HG03342 (cell line): ENCODE data around the gene ZFP69B.

ENCODE experiments used
- ATAC-seq: cut with Tn5 transposase; IDR thresholded peaks from one replicate; pipeline ENCODE4 v1.9.1; 2021; ENCODE audit warnings: mild to moderate bottlenecking, moderate library complexity; ENCODE audit not compliant: unreplicated experiment

ZFP69B gene

GRCh38 chr1:40449684-40450494 lies at the start of gene ZFP69B:
Gene ZFP69B (plus strand): TSS chr1:40450476. CDS start chr1:40450962, 486 bp downstream.
- peak; percentile 82 for ATAC-seq

- no peak for ATAC-seq
Observed at GRCh38 chr1:40401473-40402201, 48.6 kb upstream of the ZFP69B start.

- no peak for ATAC-seq
Observed at GRCh38 chr1:40404670-40405462, 45.4 kb upstream of the ZFP69B start.

- ATAC-seq, result no peak
Observed at GRCh38 chr1:40405812-40406211, 44.5 kb upstream of the ZFP69B start.

GRCh38 chr1:40407453-40407852 lies 42.8 kb upstream of the ZFP69B start:
- no peak for ATAC-seq

- ATAC-seq, result no peak
Observed at GRCh38 chr1:40409467-40409866, 40.8 kb upstream of the ZFP69B start.

- no peak for ATAC-seq
Observed at GRCh38 chr1:40411294-40411693, 39.0 kb upstream of the ZFP69B start.

GRCh38 chr1:40411843-40412242 lies 38.4 kb upstream of the ZFP69B start:
- ATAC-seq, result no peak

- no peak for ATAC-seq
Observed at GRCh38 chr1:40413527-40414252, 36.6 kb upstream of the ZFP69B start.

- ATAC-seq, result no peak
Observed at GRCh38 chr1:40414331-40414730, 35.9 kb upstream of the ZFP69B start.

GRCh38 chr1:40416709-40417108 lies 33.6 kb upstream of the ZFP69B start:
- no peak for ATAC-seq

- no peak for ATAC-seq
Observed at GRCh38 chr1:40421431-40422384, 28.6 kb upstream of the ZFP69B start.

GRCh38 chr1:40422630-40423263 lies 27.5 kb upstream of the ZFP69B start:
- no peak for ATAC-seq

- ATAC-seq, result no peak
Observed at GRCh38 chr1:40423264-40423642, 27.0 kb upstream of the ZFP69B start.

- no peak for ATAC-seq
Observed at GRCh38 chr1:40423951-40424618, 26.2 kb upstream of the ZFP69B start.

GRCh38 chr1:40425198-40425597 lies 25.1 kb upstream of the ZFP69B start:
- no peak for ATAC-seq

- ATAC-seq, result no peak
Observed at GRCh38 chr1:40431385-40431784, 18.9 kb upstream of the ZFP69B start.

GRCh38 chr1:40432644-40433390 lies 17.5 kb upstream of the ZFP69B start:
- no peak for ATAC-seq
